K562 (cell line): ENCODE data around the gene ZNF35. TPM values are rescaled to one million over a fixed set of nuclear protein-coding genes. Genes with fewer than 3 reads are reported as not detected.

ENCODE experiments used
- CTCFL ChIP-seq: IDR thresholded peaks from 2 replicates; pipeline ENCODE4 v1.6.1; 2011; ENCODE audit warnings: borderline replicate concordance, low read depth, mild to moderate bottlenecking, moderate library complexity, low read length; ENCODE audit not compliant: insufficient read depth, poor library complexity, severe bottlenecking
- ELF2 ChIP-seq: fragments of 250-450 bp; sonication (Bioruptor Pico); IDR thresholded peaks from 2 replicates; pipeline ENCODE4 v1.5.0; 2021; ENCODE audit warnings: mild to moderate bottlenecking
- MCM7 ChIP-seq, 2 experiments: fragments of 450-650 bp; IDR thresholded peaks; 2 replicates each; pipeline ENCODE4 v1.6.1; 2016 to 2018
- PURB ChIP-seq: sonication (generic); formaldehyde crosslinking; IDR thresholded peaks from 2 replicates; pipeline ENCODE4 v1.9.0; 2021; ENCODE audit warnings: low read depth, mild to moderate bottlenecking, missing genetic modification reagents
- SP2 ChIP-seq: IDR thresholded peaks from 2 replicates; pipeline ENCODE4 v1.6.1; 2011; ENCODE audit warnings: mild to moderate bottlenecking, low read depth, low read length, moderate library complexity; ENCODE audit not compliant: poor library complexity, severe bottlenecking; ENCODE audit errors: extremely low read depth
- TCF3 ChIP-seq: sonication (generic); formaldehyde crosslinking; IDR thresholded peaks from 2 replicates; pipeline ENCODE4 v1.4.0; 2020; ENCODE audit warnings: mild to moderate bottlenecking, missing genetic modification reagents
- TEAD4 ChIP-seq, 2 experiments: sonication (generic) in 1 of 2; formaldehyde crosslinking in 1 of 2; IDR thresholded peaks; 2 replicates each; pipeline versions ENCODE4 v1.6.1 to v1.8.0; 2012 to 2022; ENCODE audit warnings: borderline replicate concordance in 1 of 2, inconsistent platforms in 1 of 2, low read length in 1 of 2, mild to moderate bottlenecking in 1 of 2, missing genetic modification reagents in 1 of 2
- ZNF280A ChIP-seq: fragments of 450-650 bp; IDR thresholded peaks from 2 replicates; pipeline ENCODE4 v1.6.1; 2018; ENCODE audit warnings: mild to moderate bottlenecking, low read depth; ENCODE audit not compliant: partially characterized antibody
- ZNF518B ChIP-seq: fragments of 250-450 bp; sonication (Bioruptor Pico); IDR thresholded peaks from 2 replicates; pipeline ENCODE4 v1.5.0; 2021; ENCODE audit warnings: mild to moderate bottlenecking, moderate library complexity
- ZSCAN32 ChIP-seq: fragments of 450-650 bp; formaldehyde crosslinking; IDR thresholded peaks from 2 replicates; pipeline ENCODE4 v1.4.0; 2020; ENCODE audit warnings: mild to moderate bottlenecking, moderate library complexity
- polyA plus RNA-seq, 8 experiments: library from polyadenylated mRNA; depleted of rRNA in 4 of 8; stranded (reverse) in 5 of 8; unstranded in 3 of 8; fragments of >200 nt; fragmentation: Nextera tagmentation in 2 of 8; fragmentation: Illumina TruSeq in 1 of 8; extraction: Ambion mirVana in 2 of 8; extraction: Trizol in 1 of 8; gene quantifications; 2 replicates each; pipeline versions ENCODE4 v1.2.1 to v1.2.3, GENCODE V29; 2011 to 2014; ENCODE audit warnings: inconsistent platforms in 1 of 8, missing spikeins in 1 of 8
- total RNA-seq, 7 experiments: library from RNA; depleted of rRNA in 6 of 7; stranded (reverse); fragments of >200 nt in 6 of 7; fragmentation: Illumina TruSeq in 2 of 7; extraction: Trizol in 2 of 7; gene quantifications; 2 replicates each; pipeline versions ENCODE4 v1.2.1 to v1.2.3, GENCODE V29; 2011 to 2021; ENCODE audit warnings: low replicate concordance in 1 of 7

Gene ZNF35
- total and polyA plus RNA-seq, 9 of the 15 experiments (the other 6 are each of a cell fraction or from before 2014, with no cell fraction given): 8.0 to 18.2 (median 14.8) TPM

- peak; percentile 94 for TF ChIP-seq CTCFL
- TF ChIP-seq PURB (CRISPR knock-in tag): no peak
- TF ChIP-seq TCF3 (CRISPR knock-in tag): no peak
- no peak for TF ChIP-seq ZNF518B (CRISPR knock-in tag)
- peak; percentile 83 for TF ChIP-seq ELF2 (CRISPR knock-in tag)
- no peak for TF ChIP-seq MCM7 (IDR thresholded peaks at IDR 0.05)
- TF ChIP-seq ZNF280A: no peak
- TF ChIP-seq ZSCAN32 (CRISPR knock-in tag): no peak
- peak; percentile 49 for TF ChIP-seq TEAD4 (IDR thresholded peaks at IDR 0.05; ENCODE audit: low read length)
- no peak for TF ChIP-seq TEAD4 (CRISPR knock-in tag; IDR thresholded peaks at IDR 0.05; ENCODE audit: borderline replicate concordance)
- TF ChIP-seq SP2: peak; percentile 90
Observed at GRCh38 chr3:44624749-44625480, 23.6 kb upstream of the ZNF35 start, which contains the start of gene ZNF197 (continued).
